G401 (cell line): ENCODE measurements around the gene KIAA1958. TPM values are rescaled to one million over a fixed set of nuclear protein-coding genes. Genes with fewer than 3 reads are reported as not detected.
"Not testable (repeated sequence)": the region's sequence is repeated elsewhere in the genome, so short reads cannot be mapped to it uniquely, and the experiment has no call there.

ENCODE experiments used
- DNase-seq: peaks from one replicate; pipeline ENCODE4 v3.0.0-alpha.2; 2015; ENCODE audit warnings: low spot score
- in situ Hi-C: cut with HindIII; loops from 2 replicates; pipeline ENCODE4 v1.10.0; 2016; ENCODE audit warnings: low sequenced_read_pairs, mixed read lengths
- total RNA-seq: library from RNA; depleted of rRNA; stranded (reverse); fragments of >200 nt; shearing (Covaris generic); gene quantifications from 2 replicates; pipeline ENCODE4 v1.2.3, GENCODE V29; 2014

KIAA1958 gene
- total RNA-seq, 1 experiment from 2014 or later = 6.8 TPM

DNA sequence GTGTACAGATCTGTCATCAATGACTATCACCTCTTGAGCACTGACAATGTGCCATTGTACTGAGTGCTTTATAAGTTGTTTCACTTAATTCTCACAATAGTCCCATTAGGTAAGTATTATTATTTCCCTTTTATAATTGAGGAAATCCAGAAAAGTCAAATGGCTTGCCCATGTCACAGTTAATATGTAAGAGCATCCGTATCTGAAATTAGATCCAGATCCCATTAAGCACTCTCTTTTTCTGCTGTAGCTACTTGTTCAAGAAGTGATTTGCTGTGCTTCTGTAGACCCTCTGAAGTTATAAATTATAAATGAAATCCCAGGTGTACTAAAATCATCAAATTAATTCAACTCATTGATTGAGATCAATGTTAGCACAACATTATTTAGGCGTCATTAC is 136.6 kb downstream of the KIAA1958 start:
- in situ Hi-C loops = no loop called here
- no peak for DNase-seq

DNA sequence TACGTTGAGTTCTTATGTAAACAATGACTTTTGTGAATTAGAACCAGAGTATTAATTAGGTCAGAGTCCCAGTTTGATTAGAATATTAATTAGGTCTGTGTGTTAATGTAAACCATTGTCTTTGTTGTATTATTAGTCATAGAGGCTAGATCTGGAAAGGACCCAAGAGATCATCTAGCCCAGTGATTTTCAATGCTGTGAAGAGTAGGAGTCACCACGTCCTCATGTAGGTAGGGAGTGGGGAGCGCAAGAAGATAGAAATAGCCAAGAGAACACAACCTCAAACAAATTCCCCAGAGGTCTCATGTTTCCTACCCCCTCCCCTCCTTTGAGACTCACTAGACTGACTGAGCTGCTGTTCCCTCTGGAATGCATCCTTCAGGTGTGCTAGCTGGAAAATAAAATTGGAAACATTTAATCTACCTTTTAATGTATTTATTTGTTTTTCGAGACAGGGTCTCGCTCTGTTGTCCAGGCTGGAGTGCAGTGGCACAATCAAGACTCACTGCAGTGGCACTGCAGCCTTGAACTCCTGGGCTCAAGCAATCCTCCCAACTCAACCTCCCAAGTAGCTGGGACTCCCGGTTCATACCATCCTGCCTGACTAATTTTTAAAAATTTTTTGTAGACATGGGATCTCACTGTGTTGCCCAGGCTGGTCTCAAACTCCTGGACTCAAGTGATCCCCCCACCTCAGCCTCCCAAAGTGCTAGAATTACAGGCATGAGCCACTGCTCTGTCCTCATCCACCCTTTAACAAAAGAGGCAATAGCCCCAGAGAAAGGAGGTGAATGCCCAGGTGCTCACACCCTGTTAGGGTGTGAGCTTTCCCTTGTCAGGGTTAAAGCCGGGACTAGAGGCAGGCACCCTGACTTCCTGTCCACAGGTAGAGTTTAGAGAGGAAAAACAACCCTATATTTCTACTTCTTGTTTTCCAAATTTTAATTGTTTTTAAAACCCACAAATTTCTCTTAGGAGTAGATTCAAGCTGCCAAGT is 138.4 kb downstream of the KIAA1958 start:
- in situ Hi-C loops = no loop called here
- no peak for DNase-seq

DNA sequence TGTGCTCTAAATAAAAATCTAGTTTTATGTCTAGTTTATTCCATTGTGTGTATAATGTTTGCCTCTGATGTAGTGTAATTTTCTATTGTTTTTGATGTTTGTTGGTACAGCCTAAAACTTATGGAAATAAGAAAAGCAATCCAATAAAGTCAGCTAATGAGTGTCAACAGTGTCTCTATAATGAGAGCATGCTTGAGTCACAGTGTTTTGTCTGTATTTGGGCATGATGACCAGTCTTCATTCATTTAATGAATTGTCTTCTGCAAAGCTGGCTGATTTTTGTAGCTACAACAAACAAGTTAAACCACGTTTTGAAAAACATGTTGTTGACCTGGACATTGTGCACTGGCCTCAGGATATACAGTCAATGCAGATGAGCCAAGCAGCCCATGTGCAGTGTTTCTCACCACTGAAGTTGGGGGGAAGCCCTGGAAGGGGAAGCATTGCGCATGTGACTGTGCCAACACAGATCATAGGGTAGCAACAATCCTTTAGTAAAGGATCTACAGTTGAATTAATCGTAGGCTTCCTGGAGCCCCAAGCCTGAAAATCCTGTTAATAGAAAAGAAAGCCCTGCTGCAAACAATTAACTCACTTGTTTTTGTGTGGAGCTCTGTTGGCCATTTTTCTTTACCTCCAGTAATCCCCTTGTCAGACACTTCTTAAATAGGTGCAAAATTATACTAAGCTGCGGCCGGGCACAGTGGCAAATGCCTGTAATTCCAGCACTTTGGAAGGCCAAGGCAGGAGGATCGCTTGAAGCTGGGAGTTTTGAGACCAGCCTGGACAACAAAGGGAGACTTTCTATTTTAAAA is 143.3 kb downstream of the KIAA1958 start:
- in situ Hi-C loops = no loop called here

GRCh38 chr9:112631313-112632070 is 144.9 kb downstream of the KIAA1958 start:
- in situ Hi-C loops = no loop called here
- DNase-seq = no peak

More for the DNA sequence above, 143.3 kb downstream of the KIAA1958 start:
- no peak for DNase-seq

DNA sequence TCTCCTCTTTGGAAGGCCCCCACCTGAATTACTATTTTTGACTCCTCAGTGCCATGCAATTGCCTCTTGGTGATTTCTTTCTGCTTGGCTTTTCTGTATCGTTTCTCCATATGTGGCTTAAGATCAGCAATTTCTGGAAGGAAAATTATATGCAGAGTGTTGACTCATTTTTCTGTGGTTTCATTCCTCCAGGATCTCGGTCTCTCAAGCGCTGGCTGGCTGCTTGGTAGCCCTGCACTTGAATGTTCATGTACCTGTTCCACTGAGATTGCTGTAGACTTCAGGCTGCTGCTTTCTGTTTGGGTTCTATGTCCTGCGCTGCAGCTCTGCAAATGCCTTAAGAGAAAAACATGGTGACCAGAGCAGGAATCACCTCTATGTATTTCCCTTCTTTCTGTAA is 153.7 kb downstream of the KIAA1958 start:
- no peak for DNase-seq
- in situ Hi-C loops = no loop called here

GRCh38 chr9:112642126-112642525 is 155.5 kb downstream of the KIAA1958 start:
- no peak for DNase-seq
- in situ Hi-C loops = no loop called here

DNA sequence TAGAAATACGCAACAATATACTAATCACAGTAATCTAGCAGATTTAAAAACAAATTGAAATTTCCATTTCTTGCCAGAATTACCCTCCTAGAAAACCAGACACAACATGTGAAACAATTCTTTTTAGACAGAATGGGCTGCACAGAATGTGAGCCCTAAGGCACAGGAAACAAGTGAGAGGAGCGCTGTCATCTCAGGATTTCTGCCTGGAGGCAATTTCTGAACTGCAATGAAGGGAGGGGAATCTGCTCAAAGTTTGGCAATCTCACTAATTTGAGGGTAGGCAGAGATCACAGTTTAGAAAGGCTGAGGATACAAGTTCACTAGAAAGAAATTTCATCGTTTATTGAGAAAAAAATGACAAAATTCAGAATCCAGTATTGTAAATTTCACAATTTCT is 161.0 kb downstream of the KIAA1958 start:
- DNase-seq = no peak
- in situ Hi-C loops = no loop called here

- in situ Hi-C loops = no loop called here
- DNase-seq = no peak
Observed at GRCh38 chr9:112648624-112649023, 162.0 kb downstream of the KIAA1958 start.

DNA sequence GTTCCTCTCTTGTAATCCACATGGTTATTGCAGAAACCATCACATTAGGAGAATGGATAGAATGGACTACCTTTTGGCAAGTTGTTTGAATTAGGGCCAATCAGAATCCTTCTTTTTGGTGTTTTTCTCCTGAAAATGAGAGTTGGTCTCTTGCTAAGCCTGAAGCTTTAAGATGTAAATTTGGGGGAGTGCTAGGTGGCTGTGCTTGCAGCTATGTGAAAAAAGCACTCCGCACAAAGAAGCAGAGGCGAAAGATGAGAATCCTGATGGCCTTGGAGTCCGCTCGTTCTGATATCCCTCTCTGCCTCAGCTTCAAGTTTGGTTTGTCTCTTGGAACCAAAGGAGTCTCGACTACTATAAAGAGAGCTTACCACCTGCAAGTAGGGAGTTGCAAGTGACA is 167.7 kb downstream of the KIAA1958 start:
- in situ Hi-C loops = no loop called here

DNA sequence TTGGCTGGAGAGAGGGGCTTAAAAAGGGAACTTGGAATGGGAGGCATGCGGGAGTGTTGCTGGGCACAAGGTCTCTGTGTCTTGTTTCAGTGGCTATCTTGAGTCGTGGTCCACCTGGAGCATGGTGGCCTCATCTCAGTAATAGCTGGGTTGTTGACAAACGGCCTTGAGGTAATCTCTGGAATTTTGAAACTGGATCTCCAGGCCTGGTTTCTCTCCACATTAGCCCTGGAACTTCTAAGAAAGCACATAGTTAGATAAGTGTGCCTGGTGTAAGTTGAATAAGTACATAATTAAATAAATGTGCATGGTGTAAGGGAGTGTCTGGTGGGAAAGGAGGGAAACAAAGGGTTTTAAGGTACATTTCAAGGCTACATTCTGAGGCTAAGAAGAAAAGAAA is 169.0 kb downstream of the KIAA1958 start:
- in situ Hi-C loops = no loop called here
- no peak for DNase-seq

More for the DNA sequence above, 167.7 kb downstream of the KIAA1958 start:
- DNase-seq = no peak

DNA sequence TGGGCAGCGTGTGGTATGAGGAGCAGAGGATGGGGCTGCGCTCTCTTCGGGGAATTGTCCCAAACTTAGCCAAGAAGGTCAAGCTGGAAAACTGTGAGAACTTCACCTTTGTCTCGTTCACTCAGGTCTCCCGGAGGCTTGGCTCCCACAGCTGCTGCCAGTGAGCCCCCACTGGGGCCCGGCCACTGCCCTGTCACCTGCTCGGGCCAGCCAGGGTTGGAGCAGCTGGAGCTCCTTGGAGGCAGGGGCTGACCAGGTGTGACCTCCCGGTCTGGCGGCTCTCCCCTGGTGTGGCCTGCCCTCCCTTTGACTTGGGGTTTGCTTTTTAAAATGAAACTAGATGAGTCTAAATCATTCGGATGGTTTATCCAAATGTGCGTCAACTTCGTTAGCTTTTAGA is 173.3 kb downstream of the KIAA1958 start:
- in situ Hi-C loops = no loop called here
- DNase-seq = no peak

DNA sequence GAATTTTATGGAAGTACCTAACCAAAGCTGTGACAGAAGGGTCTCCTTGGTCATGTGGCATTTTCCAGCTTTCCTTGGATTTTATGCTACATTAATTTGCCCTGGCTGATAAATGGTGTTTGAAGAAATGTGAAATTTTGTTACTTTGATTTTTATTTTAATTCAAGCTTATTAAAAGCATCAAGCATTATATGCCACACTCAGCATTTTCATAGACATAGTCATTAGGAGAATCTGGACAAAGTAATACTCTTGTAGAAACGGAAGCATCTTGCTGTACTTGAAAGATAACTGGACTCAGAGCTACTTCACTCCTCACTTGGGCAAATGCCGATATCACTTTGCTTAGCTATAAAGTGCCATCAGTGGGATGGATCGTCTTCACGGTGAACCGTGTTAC is 177.1 kb downstream of the KIAA1958 start:
- in situ Hi-C loops = no loop called here

GRCh38 chr9:112664531-112664930 is 177.9 kb downstream of the KIAA1958 start:
- DNase-seq = no peak
- in situ Hi-C loops = no loop called here

More for the DNA sequence above, 177.1 kb downstream of the KIAA1958 start:
- no peak for DNase-seq

GRCh38 chr9:112665347-112665746 is 178.7 kb downstream of the KIAA1958 start:
- DNase-seq = no peak
- in situ Hi-C loops = no loop called here

DNA sequence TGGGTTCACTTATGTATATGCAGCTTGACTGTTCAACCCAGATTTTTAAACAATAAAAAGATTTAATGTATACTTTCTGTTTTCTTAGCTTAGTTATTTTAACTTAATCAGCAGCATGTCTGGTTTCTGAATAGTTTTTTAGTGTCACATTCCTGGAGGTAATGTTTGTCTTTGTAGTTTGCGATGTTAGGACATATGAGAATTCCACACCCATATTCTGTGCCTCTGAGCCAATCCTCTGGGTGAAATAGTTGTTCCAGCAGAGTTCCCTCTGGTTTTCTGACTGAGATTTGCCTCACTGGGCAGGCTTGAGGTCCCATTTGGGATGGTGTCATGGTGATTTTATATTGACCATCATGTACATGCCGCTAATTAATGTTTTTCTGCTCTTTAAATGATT is 182.7 kb downstream of the KIAA1958 start:
- in situ Hi-C loops = no loop called here
- no peak for DNase-seq

GRCh38 chr9:112670991-112671625 is 184.5 kb downstream of the KIAA1958 start:
- no peak for DNase-seq
- in situ Hi-C loops = no loop called here

- DNase-seq, in situ Hi-C loops: not testable (repeated sequence)
Observed at GRCh38 chr9:112673221-112673620, 186.6 kb downstream of the KIAA1958 start.

- in situ Hi-C loops = no loop called here
- DNase-seq = no peak
Observed at GRCh38 chr9:112677040-112677439, 190.4 kb downstream of the KIAA1958 start.
